Head of caudate nucleus (tissue), 42 donors: Measurements from ENCODE around the gene RPS6KA2.
"Not testable (repeated sequence)": the region's sequence is repeated elsewhere in the genome, so short reads cannot be mapped to it uniquely, and the experiment has no call there.

Source experiments
- DNase-seq, 42 donors: peaks; one replicate each; pipeline versions ENCODE4 v3.0.0 to v3.0.0-alpha.2; 2020 to 2021; ENCODE audit warnings: mixed read lengths in 7 of 42
- intact Hi-C: fragments of 100-400 bp; cut with DNase I; formaldehyde crosslinking; loops from one replicate; pipeline ENCODE4 v1.15.0; 2022

Gene RPS6KA2

DNA sequence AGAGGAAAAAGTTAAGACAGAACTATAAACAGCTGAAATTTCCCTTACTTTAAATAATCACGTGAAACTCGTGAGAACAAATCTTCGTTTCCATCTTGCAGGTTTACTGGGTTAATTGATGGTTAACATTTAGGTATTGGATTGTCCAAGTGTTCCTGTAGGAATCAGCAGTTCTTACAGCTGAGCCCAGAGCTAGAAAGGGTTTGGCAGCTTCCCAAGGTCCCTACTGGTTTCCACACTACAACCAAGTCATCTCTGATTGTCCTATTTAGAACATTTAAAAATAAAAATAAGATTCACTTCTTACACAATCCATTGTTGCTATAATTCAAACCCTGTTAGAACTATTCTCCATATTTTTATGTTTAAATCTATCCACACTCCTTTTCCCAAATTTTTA lies 260.1 kb downstream of the RPS6KA2 start:
- intact Hi-C loops: no loop called here
- DNase-seq: no peak

DNA sequence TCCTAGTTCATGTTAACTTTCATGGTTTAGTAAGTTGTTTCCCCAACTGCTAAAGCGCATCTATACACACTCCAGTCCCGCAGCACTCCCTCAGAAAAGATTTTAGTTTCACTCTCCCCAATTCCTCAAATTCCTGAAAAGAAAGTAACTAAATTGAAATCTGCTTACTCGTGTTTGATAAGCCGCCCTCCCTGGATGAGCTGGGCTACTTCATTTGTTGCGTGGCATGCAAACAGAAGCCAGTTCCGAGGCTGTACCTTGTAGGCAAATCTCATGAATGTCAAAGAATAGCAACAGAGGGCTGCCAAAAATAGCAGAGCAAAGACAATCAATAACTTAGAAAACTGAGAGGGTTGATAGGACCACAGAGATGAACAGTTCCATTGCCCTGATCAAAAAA lies 261.2 kb downstream of the RPS6KA2 start:
- intact Hi-C loops: loop anchor here (2.0 kb wide), 1 partner anchor 19 kb away; no protein-coding TSS in a partner anchor
- no peak for DNase-seq

DNA sequence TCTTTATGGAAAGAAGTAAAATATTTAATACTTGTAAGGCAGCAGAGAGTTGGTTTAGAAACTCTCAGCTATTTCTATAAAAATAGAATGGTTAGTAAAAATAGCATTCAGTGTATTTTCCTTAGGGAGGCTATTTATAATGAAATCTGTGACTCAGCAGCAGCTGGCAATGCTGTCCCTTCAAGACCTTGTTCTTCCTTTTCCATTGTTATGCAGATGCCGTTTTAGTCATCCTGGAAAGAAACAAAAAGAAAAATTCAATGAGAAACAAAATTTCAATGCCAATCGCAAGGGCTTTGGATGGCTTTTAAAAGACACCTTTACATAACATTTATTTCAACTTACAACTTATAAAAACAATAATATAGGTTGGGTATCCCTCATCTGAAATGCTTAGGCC lies 261.8 kb downstream of the RPS6KA2 start:
- peak in 17 of 42 donors; percentile 27 to 76 (median 48) for DNase-seq
- intact Hi-C loops: loop anchor here (2.0 kb wide), 1 partner anchor 18 kb away; no protein-coding TSS in a partner anchor

DNA sequence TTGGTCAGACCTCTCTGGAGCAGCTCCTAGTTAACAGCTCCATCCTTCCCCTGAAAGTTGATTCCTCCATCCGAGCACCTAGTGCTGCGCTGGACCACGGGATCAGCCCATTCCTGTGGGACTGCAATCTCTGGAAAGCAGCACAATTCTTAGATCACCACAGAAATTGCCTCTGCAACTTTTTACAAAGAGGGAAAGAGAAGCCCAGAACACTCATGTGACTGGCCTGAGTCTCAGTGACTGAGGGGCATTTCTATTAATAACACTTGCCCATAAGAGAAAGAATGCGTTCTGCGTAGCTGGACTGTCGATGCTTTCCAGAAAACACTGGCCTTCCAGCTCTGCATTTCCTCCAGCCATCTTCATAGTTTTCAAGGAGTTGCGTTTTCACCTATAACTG lies 262.6 kb downstream of the RPS6KA2 start:
- intact Hi-C loops: loop anchor here (2.0 kb wide), 1 partner anchor 18 kb away; no protein-coding TSS in a partner anchor
- DNase-seq: peak in 1 of 42 donors; percentile 35

DNA sequence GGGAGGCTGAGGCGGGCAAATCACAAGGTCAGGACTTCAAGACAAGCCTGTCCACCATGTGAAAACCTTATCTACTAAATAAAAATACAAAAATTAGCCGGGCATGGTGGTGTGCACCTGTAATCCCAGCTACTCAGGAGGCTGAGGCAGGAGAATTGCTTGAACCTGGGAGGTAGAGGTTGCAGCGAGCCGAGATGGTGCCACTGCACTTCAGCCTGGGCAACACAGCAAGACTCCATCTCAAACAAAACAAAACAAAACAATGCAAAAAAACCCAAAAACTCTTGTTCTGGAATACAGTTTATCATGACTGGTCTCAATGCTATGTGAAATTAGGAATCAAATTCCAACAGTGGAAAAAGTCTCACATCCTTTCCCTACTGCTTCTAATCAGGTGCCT lies 264.6 kb downstream of the RPS6KA2 start:
- intact Hi-C loops, DNase-seq: not testable (repeated sequence)

DNA sequence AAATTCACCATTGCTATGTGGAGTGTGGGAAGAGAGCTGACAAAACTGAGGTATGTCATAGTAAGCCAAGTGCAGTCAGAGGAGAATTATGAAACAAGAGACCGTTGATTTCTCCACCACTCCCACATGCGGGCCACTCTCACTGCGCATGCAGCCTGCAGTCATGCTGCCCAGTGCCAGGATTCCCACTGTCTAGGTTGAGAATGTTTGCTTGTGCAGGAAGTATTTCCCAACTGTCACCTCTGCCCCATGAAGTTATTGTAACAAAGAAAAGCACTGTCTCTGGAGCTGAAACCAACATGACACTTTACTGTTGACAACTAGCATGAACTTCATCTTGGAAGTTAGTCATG lies 266.0 kb downstream of the RPS6KA2 start:
- DNase-seq: peak in 6 of 42 donors; percentile 19 to 52 (median 34)
- intact Hi-C loops: no loop called here

DNA sequence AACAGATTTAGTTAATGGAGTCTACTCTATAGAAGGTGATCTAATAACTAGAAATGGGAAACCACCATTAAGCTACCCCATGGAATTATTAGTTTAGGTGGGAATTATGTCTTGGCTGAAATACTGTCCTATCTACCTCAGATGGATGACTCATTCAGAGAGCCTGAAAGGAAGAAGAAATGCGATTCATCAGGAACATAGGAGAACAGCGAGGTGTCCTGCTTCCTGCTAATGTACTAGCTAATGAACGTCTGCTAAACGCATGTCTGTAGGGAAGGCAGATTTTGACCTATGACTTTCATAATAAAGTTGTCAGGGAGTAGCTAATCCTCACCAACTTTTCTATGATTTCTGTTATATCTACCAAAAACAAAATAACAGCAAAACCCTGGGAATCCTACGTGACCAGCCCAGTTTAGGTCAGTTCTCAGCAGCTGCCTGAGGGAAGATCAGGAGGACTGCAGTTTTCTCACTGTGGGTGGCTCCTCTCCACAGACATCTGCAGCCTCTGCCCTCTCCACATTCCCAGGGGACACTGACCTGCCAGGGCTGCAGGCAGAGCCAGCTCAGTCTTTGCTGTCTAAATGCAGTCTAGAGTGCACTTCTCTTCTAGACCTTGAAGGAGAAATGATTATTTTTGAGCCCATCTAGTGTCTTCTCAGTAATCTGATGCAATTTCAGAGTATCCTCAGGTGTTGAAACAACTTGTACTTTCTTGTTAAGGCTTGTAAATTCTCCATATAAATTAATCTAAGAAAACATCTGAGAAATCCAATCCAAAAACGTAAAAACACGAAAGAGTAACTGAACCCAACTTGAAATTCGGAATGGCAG lies 266.6 kb downstream of the RPS6KA2 start:
- DNase-seq: no peak
- intact Hi-C loops: no loop called here
